Suprapubic skin (tissue), 4 donors: ENCODE results near the gene ANKRD1. TPM values are rescaled to one million over a fixed set of nuclear protein-coding genes. Genes with fewer than 3 reads are reported as not detected.
"Not testable (repeated sequence)": the region's sequence is repeated elsewhere in the genome, so short reads cannot be mapped to it uniquely, and the experiment has no call there.

ENCODE experiments used
- DNase-seq, 2 donors: peaks; one replicate each; pipeline ENCODE4 v3.0.0-alpha.2; 2019; ENCODE audit warnings: low spot score in 2 of 2
- H3K27ac ChIP-seq: fragments of 200-600 bp; sonication (generic); one replicate; pipeline ENCODE4 v1.5.1; 2019
- H3K27me3 ChIP-seq: fragments of 200-600 bp; sonication (generic); one replicate; pipeline ENCODE4 v1.5.1; 2019
- H3K36me3 ChIP-seq: fragments of 200-600 bp; sonication (generic); one replicate; pipeline ENCODE4 v1.5.1; 2019
- H3K4me1 ChIP-seq: fragments of 200-600 bp; sonication (generic); one replicate; pipeline ENCODE4 v1.5.1; 2019
- H3K4me3 ChIP-seq: fragments of 200-600 bp; sonication (generic); one replicate; pipeline ENCODE4 v1.5.1; 2019; ENCODE audit warnings: mild to moderate bottlenecking
- H3K9me3 ChIP-seq: fragments of 200-600 bp; sonication (generic); one replicate; pipeline ENCODE4 v1.5.1; 2019
- CTCF ChIP-seq, 2 donors: fragments of 200-600 bp in 1 of 2; fragments of 450-650 bp in 1 of 2; sonication (generic) in 1 of 2; IDR thresholded peaks; one replicate each; pipeline ENCODE4 v1.5.1; 2016 to 2019; ENCODE audit warnings: antibody characterized with exemption in 2 of 2, mild to moderate bottlenecking in 1 of 2, moderate library complexity in 1 of 2
- EP300 ChIP-seq: sonication (generic); formaldehyde crosslinking; IDR thresholded peaks from one replicate; pipeline ENCODE4 v1.6.1; 2017; ENCODE audit warnings: antibody characterized with exemption
- POLR2A ChIP-seq, 2 donors: fragments of 450-650 bp; IDR thresholded peaks; one replicate each; pipeline ENCODE4 v1.6.1; 2017; ENCODE audit warnings: antibody characterized with exemption in 2 of 2, mild to moderate bottlenecking in 2 of 2, moderate library complexity in 2 of 2
- POLR2AphosphoS5 ChIP-seq, 3 donors: sonication (generic); formaldehyde crosslinking; IDR thresholded peaks; one replicate each; pipeline ENCODE4 v1.6.1; 2017; ENCODE audit warnings: antibody characterized with exemption in 3 of 3
- WGBS: methylation state at CpG from one replicate; pipeline ENCODE4 v1.1.5; 2018; 5-methylcytosine and 5-hydroxymethylcytosine counted together
- total RNA-seq, 4 donors: library from RNA; depleted of rRNA; stranded (reverse); fragments of >200 nt; gene quantifications; one replicate each; pipeline ENCODE4 v1.1.0, GENCODE V29; 2016

Gene ANKRD1
- total RNA-seq, 4 donors from 2014 or later, result 0.30 TPM; not detected in 3

DNA sequence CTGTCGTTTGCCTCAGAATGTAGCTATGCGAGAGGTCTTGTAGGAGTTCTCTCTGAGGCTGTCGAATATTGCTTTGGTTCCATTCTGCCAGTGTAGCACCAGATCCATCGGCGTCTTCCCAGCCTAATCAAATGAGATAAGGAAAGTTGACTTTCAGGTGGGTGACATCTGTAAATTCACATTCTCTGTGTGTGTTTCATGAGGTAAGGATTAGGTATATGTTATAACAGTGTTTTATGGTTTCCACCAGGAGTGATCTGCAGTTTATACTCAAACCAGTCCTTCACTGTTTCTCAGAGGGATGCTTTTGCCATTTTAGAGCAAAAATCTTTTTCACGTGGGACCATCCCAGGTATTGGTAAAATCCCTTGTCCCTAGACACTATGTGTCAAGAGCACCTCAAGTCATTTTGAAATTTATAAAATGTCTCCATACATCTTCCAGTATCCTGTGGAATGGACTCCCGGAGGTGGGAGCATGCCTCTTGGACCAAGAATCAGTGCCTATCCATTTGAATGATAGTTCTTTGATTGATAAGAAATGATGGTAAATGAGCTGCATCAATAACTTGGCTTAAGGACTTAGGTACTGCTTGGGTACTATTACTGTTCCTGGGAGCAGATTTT, 7.9 kb downstream of the ANKRD1 start:
- Histone ChIP-seq H3K27ac (no peak overlapping the region), H3K4me3 (no peak overlapping the region), H3K27me3 (no peaks in the 10 kb centered on the region), H3K4me1 (peaks cover 8% of the 10 kb centered on the region), H3K36me3 (peaks cover 2% of the 10 kb centered on the region), H3K9me3 (no peaks in the 10 kb centered on the region)
- WGBS, result 92% methylated on average over 7 of the region's 7 CpGs
- DNase-seq, result no peak
- TF ChIP-seq EP300, result no peak

- Histone ChIP-seq H3K4me1 (peaks cover 8% of the 10 kb centered on the region), H3K27me3 (no peaks in the 10 kb centered on the region), H3K9me3 (no peaks in the 10 kb centered on the region), H3K27ac (no peak overlapping the region), H3K4me3 (no peak overlapping the region), H3K36me3 (peaks cover 7% of the 10 kb centered on the region)
- no peak for DNase-seq
- WGBS, result 38% methylated on average over 4 of the region's 4 CpGs
- TF ChIP-seq POLR2A (IDR thresholded peaks at IDR 0.05) (no peak), CTCF (IDR thresholded peaks at IDR 0.05) (no peak), EP300 (no peak), POLR2AphosphoS5 (IDR thresholded peaks at IDR 0.05) (no peak)
Measured at GRCh38 chr10:90912174-90912573, 8.7 kb downstream of the ANKRD1 start.

DNA sequence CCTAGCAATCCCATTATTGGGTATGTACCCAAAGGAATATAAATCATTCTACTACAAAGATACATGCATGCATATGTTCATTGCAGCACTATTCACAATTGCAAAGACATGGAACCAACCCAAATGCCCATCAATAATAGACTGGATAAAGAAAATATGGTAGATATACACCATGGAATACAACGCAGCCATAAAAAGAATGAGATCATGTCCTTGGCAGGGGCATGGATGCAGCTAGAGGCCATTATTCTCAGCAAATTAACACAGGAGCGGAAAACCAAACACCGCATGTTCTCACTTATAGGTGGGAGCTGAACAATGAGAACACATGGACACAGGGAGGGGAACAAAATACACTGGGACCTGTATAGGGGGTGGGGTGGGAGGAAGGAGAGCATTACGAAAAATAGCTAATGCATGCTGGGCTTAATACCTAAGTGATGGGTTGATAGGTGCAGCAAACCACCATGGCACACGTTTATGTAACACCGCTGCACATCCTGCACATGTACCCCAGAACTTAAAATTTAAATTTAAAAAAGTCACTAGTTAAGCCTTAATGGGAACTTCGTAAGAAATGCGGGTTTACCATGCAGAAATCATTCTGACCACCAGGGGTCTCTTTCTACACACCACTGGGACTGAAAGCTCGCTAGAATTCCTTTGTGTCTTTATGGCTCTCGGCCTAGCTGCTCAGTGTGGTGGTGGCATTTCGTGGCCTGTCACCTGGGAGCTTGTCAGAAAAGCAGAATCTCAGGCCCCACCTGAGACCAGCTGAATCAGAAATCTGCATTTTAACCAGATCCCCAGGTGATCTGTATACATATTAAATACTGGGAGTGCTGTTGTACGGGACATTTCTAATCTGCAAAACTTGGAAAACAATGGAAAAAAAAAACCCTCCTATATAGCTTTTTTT, 9.5 kb downstream of the ANKRD1 start:
- peak; percentile 73 to 76 for TF ChIP-seq CTCF (IDR thresholded peaks at IDR 0.05)
- no peak for TF ChIP-seq POLR2AphosphoS5 (IDR thresholded peaks at IDR 0.05)
- Histone ChIP-seq H3K27me3 (no peaks in the 10 kb centered on the region), H3K36me3 (peaks cover 9% of the 10 kb centered on the region), H3K4me3 (no peak overlapping the region), H3K4me1 (peaks cover 8% of the 10 kb centered on the region), H3K27ac (no peak overlapping the region), H3K9me3 (no peaks in the 10 kb centered on the region)
- DNase-seq, result no peak
- WGBS, result 32% methylated on average over 12 of the region's 12 CpGs

DNA sequence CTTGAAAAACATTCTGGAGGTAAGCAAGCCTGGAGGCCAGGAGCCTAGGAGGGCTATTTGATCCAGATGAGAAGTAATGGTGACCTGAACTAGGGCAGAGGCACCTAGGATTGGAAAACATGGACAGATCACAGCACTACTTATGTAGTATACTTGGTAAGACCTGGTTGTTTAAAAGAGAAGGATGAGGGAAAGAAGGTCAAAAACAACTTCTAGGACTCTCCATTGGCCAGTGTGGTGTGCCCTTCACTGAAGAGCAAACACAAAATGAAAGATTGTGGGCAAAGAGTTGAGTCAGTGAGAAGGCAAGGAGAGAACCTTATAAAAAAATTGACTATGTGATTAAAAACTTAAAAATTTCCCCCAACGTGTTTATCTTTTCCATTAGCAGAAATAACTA, 14.3 kb downstream of the ANKRD1 start:
- H3K9me3 ChIP-seq, result no peaks in the 10 kb centered on the region
- no peak for DNase-seq
- no peak overlapping the region for H3K4me3 ChIP-seq
- peaks cover 27% of the 10 kb centered on the region for H3K36me3 ChIP-seq
- 82% methylated on average over 1 of the region's 1 CpG for WGBS
- no peak overlapping the region for H3K27ac ChIP-seq
- TF ChIP-seq EP300 (no peak), POLR2A (IDR thresholded peaks at IDR 0.05) (no peak), CTCF (IDR thresholded peaks at IDR 0.05) (no peak), POLR2AphosphoS5 (IDR thresholded peaks at IDR 0.05) (no peak)
- no peaks in the 10 kb centered on the region for H3K27me3 ChIP-seq
- peaks cover under 1% of the 10 kb centered on the region for H3K4me1 ChIP-seq

GRCh38 chr10:90905925-90906324, 15.0 kb downstream of the ANKRD1 start:
- Histone ChIP-seq H3K4me3 (no peak overlapping the region), H3K27ac (no peak overlapping the region), H3K4me1 (no peaks in the 10 kb centered on the region), H3K36me3 (peaks cover 27% of the 10 kb centered on the region), H3K27me3 (no peaks in the 10 kb centered on the region), H3K9me3 (no peaks in the 10 kb centered on the region)
- DNase-seq, result no peak
- WGBS, result 88% methylated on average over 1 of the region's 1 CpG
- no peak for TF ChIP-seq CTCF (IDR thresholded peaks at IDR 0.05)
- no peak for TF ChIP-seq POLR2AphosphoS5 (IDR thresholded peaks at IDR 0.05)
- TF ChIP-seq POLR2A (IDR thresholded peaks at IDR 0.05), result no peak
- TF ChIP-seq EP300, result no peak

GRCh38 chr10:90896916-90897315, 24.0 kb downstream of the ANKRD1 start:
- DNase-seq, H3K27me3 ChIP-seq, H3K4me3 ChIP-seq, H3K27ac ChIP-seq, H3K4me1 ChIP-seq, H3K9me3 ChIP-seq: not testable (repeated sequence)
- H3K36me3 ChIP-seq, result peaks cover 61% of the 10 kb centered on the region
- WGBS, result 87% methylated on average over 2 of the region's 2 CpGs
